Keratinocyte (primary cell): ENCODE data around the gene KIAA0040. TPM values are rescaled to one million over a fixed set of nuclear protein-coding genes. Genes with fewer than 3 reads are reported as not detected.

ENCODE experiments used
- DNase-seq: peaks from one replicate; pipeline ENCODE4 v3.0.0-alpha.2; 2011; ENCODE audit warnings: low read depth, missing footprints, low spot score
- FAIRE-seq: peaks from 2 replicates; lab custom pipeline; 2011; peaks lifted over from hg19 to GRCh38; lab: Jason Lieb, UNC
- H2AFZ ChIP-seq: 2 replicates; pipeline ENCODE4 v1.6.0; 2012; ENCODE audit warnings: low read length, control low read depth, inconsistent platforms; ENCODE audit not compliant: control insufficient read depth
- H3K27ac ChIP-seq: 2 replicates; pipeline ENCODE4 v1.5.1; 2011; ENCODE audit warnings: low read length; ENCODE audit not compliant: control insufficient read depth, insufficient read depth
- H3K27me3 ChIP-seq: 3 replicates; pipeline ENCODE4 v1.6.0; 2011; ENCODE audit warnings: low read length; ENCODE audit not compliant: control insufficient read depth, insufficient read depth; ENCODE audit errors: extremely low read depth
- H3K36me3 ChIP-seq, 2 experiments: 2 replicates in 1 of 2; 3 replicates in 1 of 2; pipeline ENCODE4 v1.5.1; 2011; ENCODE audit warnings: low read length in 2 of 2, mild to moderate bottlenecking in 1 of 2; ENCODE audit not compliant: control insufficient read depth in 2 of 2, insufficient read depth in 2 of 2; ENCODE audit errors: extremely low read depth in 1 of 2
- H3K4me1 ChIP-seq: 3 replicates; pipeline ENCODE4 v1.5.1; 2011; ENCODE audit warnings: low read length; ENCODE audit not compliant: control insufficient read depth, insufficient read depth; ENCODE audit errors: extremely low read depth
- H3K4me2 ChIP-seq: 3 replicates; pipeline ENCODE4 v1.6.0; 2011; ENCODE audit warnings: low read depth, low read length; ENCODE audit not compliant: control insufficient read depth, insufficient read depth; ENCODE audit errors: extremely low read depth
- H3K4me3 ChIP-seq, 3 experiments: fragments of 200-600 bp in 1 of 3; sonication (generic) in 1 of 3; 2 replicates in 2 of 3; 3 replicates in 1 of 3; pipeline ENCODE4 v1.5.1; 2011 to 2016; ENCODE audit warnings: low read length in 3 of 3, mild to moderate bottlenecking in 3 of 3, control low read depth in 2 of 3, inconsistent platforms in 1 of 3, low read depth in 1 of 3, mixed read lengths in 1 of 3, mixed run types in 1 of 3, moderate library complexity in 1 of 3; ENCODE audit not compliant: control insufficient read depth in 2 of 3, insufficient read depth in 2 of 3; ENCODE audit errors: extremely low read depth in 1 of 3
- H3K79me2 ChIP-seq: 2 replicates; pipeline ENCODE4 v1.6.0; 2012; ENCODE audit warnings: low read length; ENCODE audit not compliant: control insufficient read depth, insufficient read depth
- H3K9ac ChIP-seq: 3 replicates; pipeline ENCODE4 v1.6.0; 2011; ENCODE audit warnings: low read length; ENCODE audit not compliant: control insufficient read depth, insufficient read depth; ENCODE audit errors: extremely low read depth
- H3K9me1 ChIP-seq: 3 replicates; pipeline ENCODE4 v1.6.0; 2011; ENCODE audit warnings: low read length; ENCODE audit not compliant: control insufficient read depth, insufficient read depth; ENCODE audit errors: extremely low read depth
- H3K9me3 ChIP-seq: 2 replicates; pipeline ENCODE4 v1.5.1; 2012; ENCODE audit warnings: low read depth, low read length; ENCODE audit not compliant: control insufficient read depth
- H4K20me1 ChIP-seq: 3 replicates; pipeline ENCODE4 v1.6.0; 2011; ENCODE audit warnings: low read length; ENCODE audit not compliant: control insufficient read depth, insufficient read depth; ENCODE audit errors: extremely low read depth
- EZH2 ChIP-seq: IDR thresholded peaks from one replicate; pipeline ENCODE4 v1.6.1; 2012; ENCODE audit warnings: inconsistent platforms, mild to moderate bottlenecking, low read length, moderate library complexity
- dilution Hi-C: fragments of 300-500 bp; cut with MboI; formaldehyde crosslinking; loops from one replicate; pipeline ENCODE4 v1.7.0; 2020; ENCODE audit warnings: low sequenced_read_pairs; ENCODE audit not compliant: extremely low pct_ligation_motif_present
- polyA plus RNA-seq, 5 experiments: library from polyadenylated mRNA; depleted of rRNA in 3 of 5; stranded (reverse) in 3 of 5; stranded (forward) in 1 of 5; unstranded in 1 of 5; fragments of >200 nt; gene quantifications; 1 replicate in 1 of 5; 2 replicates in 3 of 5; 3 replicates in 1 of 5; pipeline versions ENCODE4 v1.2.1 to v1.2.3, GENCODE V29; 2011 to 2012; ENCODE audit warnings: missing spikeins in 2 of 5, low read depth in 1 of 5, low replicate concordance in 1 of 5
- TF ChIP-seq, protein P1 (sequence below), 3 experiments: IDR thresholded peaks in 1 of 3; conservative IDR thresholded peaks in 1 of 3; optimal IDR thresholded peaks in 1 of 3; 2 replicates in 2 of 3; 3 replicates in 1 of 3; pipeline versions ENCODE3 to v1.5.1; 2011; ENCODE audit warnings: low read length in 3 of 3, mild to moderate bottlenecking in 3 of 3, moderate library complexity in 2 of 3, control low read depth in 1 of 3, inconsistent platforms in 1 of 3; ENCODE audit not compliant: insufficient read depth in 2 of 3; ENCODE audit errors: extremely low read depth in 1 of 3

KIAA0040 gene
- polyA plus RNA-seq, 1 donor (not counting 4 experiments of a cell fraction or from before 2014, with no cell fraction given), result 57.9 TPM

DNA sequence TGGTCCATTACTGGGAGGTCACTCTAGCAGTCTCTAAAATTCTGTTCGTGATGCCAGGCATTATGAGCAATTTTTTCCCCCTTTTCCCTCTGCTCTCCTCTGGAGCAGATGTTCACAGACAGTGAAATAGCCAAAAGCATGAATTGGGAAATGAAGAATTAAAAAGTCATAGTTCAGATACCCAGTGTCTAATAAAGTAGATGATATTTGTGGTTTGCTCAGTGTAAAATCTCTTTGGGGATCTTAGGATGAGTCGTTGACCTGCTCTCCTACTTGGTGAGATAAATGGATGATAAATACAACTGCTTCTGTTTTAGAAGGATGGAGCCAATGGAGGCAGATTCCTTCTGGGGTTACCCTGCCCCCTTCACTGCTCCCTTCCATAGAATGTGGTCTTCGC, 56.3 kb downstream of the KIAA0040 start:
- H3K79me2 ChIP-seq, result no peaks in the 10 kb centered on the region
- DNase-seq (no peak), FAIRE-seq (no peak)
- peaks cover 6% of the 10 kb centered on the region for H3K4me1 ChIP-seq
- peaks cover 6% of the 10 kb centered on the region for H3K27me3 ChIP-seq
- H4K20me1 ChIP-seq, result no peaks in the 10 kb centered on the region
- no peaks in the 10 kb centered on the region for H3K9me1 ChIP-seq
- H3K4me2 ChIP-seq, result no peak overlapping the region
- dilution Hi-C loops, result no loop called here
- no peak overlapping the region for H3K9ac ChIP-seq
- TF ChIP-seq EZH2, result no peak
- TF ChIP-seq, protein P1, sequence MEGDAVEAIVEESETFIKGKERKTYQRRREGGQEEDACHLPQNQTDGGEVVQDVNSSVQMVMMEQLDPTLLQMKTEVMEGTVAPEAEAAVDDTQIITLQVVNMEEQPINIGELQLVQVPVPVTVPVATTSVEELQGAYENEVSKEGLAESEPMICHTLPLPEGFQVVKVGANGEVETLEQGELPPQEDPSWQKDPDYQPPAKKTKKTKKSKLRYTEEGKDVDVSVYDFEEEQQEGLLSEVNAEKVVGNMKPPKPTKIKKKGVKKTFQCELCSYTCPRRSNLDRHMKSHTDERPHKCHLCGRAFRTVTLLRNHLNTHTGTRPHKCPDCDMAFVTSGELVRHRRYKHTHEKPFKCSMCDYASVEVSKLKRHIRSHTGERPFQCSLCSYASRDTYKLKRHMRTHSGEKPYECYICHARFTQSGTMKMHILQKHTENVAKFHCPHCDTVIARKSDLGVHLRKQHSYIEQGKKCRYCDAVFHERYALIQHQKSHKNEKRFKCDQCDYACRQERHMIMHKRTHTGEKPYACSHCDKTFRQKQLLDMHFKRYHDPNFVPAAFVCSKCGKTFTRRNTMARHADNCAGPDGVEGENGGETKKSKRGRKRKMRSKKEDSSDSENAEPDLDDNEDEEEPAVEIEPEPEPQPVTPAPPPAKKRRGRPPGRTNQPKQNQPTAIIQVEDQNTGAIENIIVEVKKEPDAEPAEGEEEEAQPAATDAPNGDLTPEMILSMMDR (optimal IDR thresholded peaks at IDR 0.05 in 1 of 3, IDR thresholded peaks at IDR 0.05 in 1 of 3, conservative IDR thresholded peaks at IDR 0.05 in 1 of 3; ENCODE audit: extremely low read depth in 1 of 3, insufficient read depth in 2 of 3, low read length in 3 of 3), result no peak
- H3K9me3 ChIP-seq, result no peaks in the 10 kb centered on the region
- no peak overlapping the region for H3K27ac ChIP-seq
- H3K36me3 ChIP-seq, result no peaks in the 10 kb centered on the region
- H2AFZ ChIP-seq, result no peak overlapping the region
- no peak overlapping the region for H3K4me3 ChIP-seq

DNA sequence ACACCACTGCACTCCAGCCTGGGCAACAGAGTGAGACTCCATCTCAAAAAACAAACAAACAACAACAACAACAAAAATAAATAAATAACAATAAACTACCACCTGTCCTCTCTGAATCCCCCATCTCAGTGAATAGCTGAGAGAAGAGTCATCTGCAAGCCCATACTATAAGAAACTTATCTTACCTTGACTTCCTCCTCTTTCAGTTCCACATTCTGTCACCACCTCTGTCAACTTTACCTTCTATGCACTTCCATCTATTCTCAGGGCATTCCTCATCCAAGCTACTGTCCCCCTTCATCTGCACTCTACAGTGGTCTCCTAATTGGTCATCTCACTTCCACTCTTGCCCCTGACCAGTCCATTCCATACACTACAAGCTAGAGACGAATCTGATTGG, 58.1 kb downstream of the KIAA0040 start:
- H3K9me1 ChIP-seq, result no peaks in the 10 kb centered on the region
- H4K20me1 ChIP-seq, result no peaks in the 10 kb centered on the region
- H2AFZ ChIP-seq, result no peak overlapping the region
- no peak overlapping the region for H3K9ac ChIP-seq
- no peak overlapping the region for H3K4me3 ChIP-seq
- no peaks in the 10 kb centered on the region for H3K9me3 ChIP-seq
- H3K36me3 ChIP-seq, result no peaks in the 10 kb centered on the region
- H3K27me3 ChIP-seq, result peaks cover 6% of the 10 kb centered on the region
- no peaks in the 10 kb centered on the region for H3K79me2 ChIP-seq
- H3K27ac ChIP-seq, result no peak overlapping the region
- DNase-seq (no peak), FAIRE-seq (no peak)
- H3K4me1 ChIP-seq, result peaks cover 11% of the 10 kb centered on the region
- no peak overlapping the region for H3K4me2 ChIP-seq
- dilution Hi-C loops, result no loop called here
- TF ChIP-seq, protein P1 (optimal IDR thresholded peaks at IDR 0.05 in 1 of 3, IDR thresholded peaks at IDR 0.05 in 1 of 3, conservative IDR thresholded peaks at IDR 0.05 in 1 of 3; ENCODE audit: extremely low read depth in 1 of 3, insufficient read depth in 2 of 3, low read length in 3 of 3), result no peak
- TF ChIP-seq EZH2, result no peak
